Natural killer cell (primary cell): ENCODE measurements around the gene ZNF487. TPM values are rescaled to one million over a fixed set of nuclear protein-coding genes. Genes with fewer than 3 reads are reported as not detected.

Experiments used
- ATAC-seq, 3 donors: fragments of 150-1000 bp in 2 of 3; fragments of 200-7000 bp in 1 of 3; cut with Tn5 transposase; 1 replicate in 1 of 3; 2 replicates in 2 of 3; pipeline ENCODE4 v1.10.0; 2021; ENCODE audit warnings: mild to moderate bottlenecking in 2 of 3, moderate library complexity in 2 of 3
- DNase-seq, 2 donors: peaks; one replicate each; pipeline versions ENCODE4 v3.0.0 to v3.0.0-alpha.2; 2013 to 2021; ENCODE audit warnings: mixed read lengths in 1 of 2
- H3K27ac ChIP-seq: one replicate; pipeline ENCODE4 v1.5.1; 2013; ENCODE audit warnings: mild to moderate bottlenecking, low read length
- H3K27me3 ChIP-seq: one replicate; pipeline ENCODE4 v1.6.1; 2013; ENCODE audit warnings: low read length; ENCODE audit not compliant: control insufficient read depth, insufficient read depth
- H3K36me3 ChIP-seq: one replicate; pipeline ENCODE4 v1.6.1; 2013; ENCODE audit warnings: low read length; ENCODE audit not compliant: control insufficient read depth, insufficient read depth
- H3K4me1 ChIP-seq: one replicate; pipeline ENCODE4 v1.6.1; 2013; ENCODE audit warnings: low read length; ENCODE audit not compliant: control insufficient read depth, insufficient read depth
- H3K4me3 ChIP-seq: one replicate; pipeline ENCODE4 v1.5.1; 2013; ENCODE audit warnings: low read length
- H3K9me3 ChIP-seq: one replicate; pipeline ENCODE4 v1.6.1; 2013; ENCODE audit warnings: low read length; ENCODE audit not compliant: control insufficient read depth, insufficient read depth
- H3K27ac Mint-ChIP-seq, 2 donors: one replicate each; pipeline ENCODE4 v1.8.0; 2022; ENCODE audit warnings: mild to moderate bottlenecking in 2 of 2, mixed read lengths in 2 of 2, moderate library complexity in 1 of 2
- H3K27me3 Mint-ChIP-seq, 2 donors: one replicate each; pipeline ENCODE4 v1.8.0; 2022; ENCODE audit warnings: low read depth in 2 of 2, mixed read lengths in 2 of 2
- H3K36me3 Mint-ChIP-seq: one replicate; pipeline ENCODE4 v1.8.0; 2022; ENCODE audit warnings: mixed read lengths
- H3K4me1 Mint-ChIP-seq, 2 donors: one replicate each; pipeline ENCODE4 v1.8.0; 2022; ENCODE audit warnings: mixed read lengths in 2 of 2
- H3K4me3 Mint-ChIP-seq: one replicate; pipeline ENCODE4 v1.8.0; 2022; ENCODE audit warnings: mild to moderate bottlenecking, moderate library complexity, mixed read lengths
- H3K9me3 Mint-ChIP-seq, 2 donors: one replicate each; pipeline ENCODE4 v1.8.0; 2022; ENCODE audit warnings: mixed read lengths in 2 of 2
- WGBS: methylation state at CpG from one replicate; pipeline ENCODE4 v1.1.7; 2013; ENCODE audit warnings: missing lambda C conversion rate; ENCODE audit not compliant: insufficient coverage; 5-methylcytosine and 5-hydroxymethylcytosine counted together
- intact Hi-C: fragments of 100-400 bp; cut with micrococcal nuclease; formaldehyde crosslinking; loops from one replicate; pipeline ENCODE4 v1.14.2; 2022
- total RNA-seq, 4 donors: library from RNA; stranded (reverse); fragments of 120-200 nt in 1 of 4; gene quantifications; one replicate each; pipeline versions ENCODE4 v1.2.3 to v1.2.4, GENCODE V29; 2013 to 2022
- TF ChIP-seq, protein P1 (sequence below): fragments of 200-600 bp; IDR thresholded peaks from one replicate; pipeline ENCODE4 v1.8.0; 2022; ENCODE audit warnings: antibody characterized with exemption

ZNF487 gene
- total RNA-seq, 3 donors from 2014 or later (not counting 1 experiment from before 2014, with no cell fraction given), result 19.1 to 30.8 (median 22.8) TPM

DNA sequence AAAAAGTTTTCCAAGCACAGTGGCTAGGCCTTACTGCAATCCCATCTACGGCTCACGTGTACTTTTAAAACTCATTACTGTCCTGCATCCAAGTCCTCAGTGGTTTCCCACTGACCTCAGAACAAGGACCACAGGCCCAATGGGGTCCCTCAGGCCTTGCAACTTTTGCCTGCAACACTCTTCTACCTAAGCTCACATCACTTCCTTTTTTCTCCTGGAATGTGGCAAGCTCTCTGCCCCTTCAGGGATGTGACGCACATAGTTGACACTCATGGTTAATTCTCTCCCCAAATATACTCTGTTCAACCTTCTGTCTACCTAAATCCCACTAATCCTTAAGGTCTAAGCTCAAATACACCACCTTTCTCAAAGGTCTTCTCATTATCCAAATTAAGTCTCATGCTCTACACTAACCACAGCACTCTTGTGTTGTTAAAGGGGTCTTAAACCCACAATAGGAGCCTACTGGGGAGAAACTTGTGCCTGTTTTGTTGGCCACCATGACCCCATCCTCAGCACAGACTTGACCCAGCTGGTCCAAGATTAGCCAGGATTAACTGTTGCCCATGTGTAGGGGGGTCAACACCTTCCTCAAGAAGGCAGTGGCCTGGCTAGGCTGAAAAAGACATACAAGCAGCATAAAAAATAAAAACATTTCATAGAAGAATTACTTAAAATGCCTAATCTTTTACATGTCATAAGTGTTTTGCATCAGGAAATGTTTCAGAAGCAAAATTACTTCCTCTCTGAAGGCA, 43.1 kb upstream of the ZNF487 start:
- Histone ChIP-seq H3K4me1 (peaks cover 42% of the 10 kb centered on the region), H3K9me3 (no peaks in the 10 kb centered on the region), H3K27me3 (no peaks in the 10 kb centered on the region), H3K27ac (peak overlapping the region; percentile 37), H3K4me3 (no peak overlapping the region), H3K36me3 (peaks cover 56% of the 10 kb centered on the region)
- Mint-ChIP-seq H3K4me1 (peaks cover 68 to 71% of the 10 kb centered on the region in 2 donors), H3K9me3 (no peaks in the 10 kb centered on the region), H3K4me3 (no peak overlapping the region), H3K27me3 (no peaks in the 10 kb centered on the region), H3K27ac (peak overlapping the region; percentile 98 to 99), H3K36me3 (peaks cover 17% of the 10 kb centered on the region)
- DNase-seq (no peak), ATAC-seq (no peak)
- TF ChIP-seq, protein P1, sequence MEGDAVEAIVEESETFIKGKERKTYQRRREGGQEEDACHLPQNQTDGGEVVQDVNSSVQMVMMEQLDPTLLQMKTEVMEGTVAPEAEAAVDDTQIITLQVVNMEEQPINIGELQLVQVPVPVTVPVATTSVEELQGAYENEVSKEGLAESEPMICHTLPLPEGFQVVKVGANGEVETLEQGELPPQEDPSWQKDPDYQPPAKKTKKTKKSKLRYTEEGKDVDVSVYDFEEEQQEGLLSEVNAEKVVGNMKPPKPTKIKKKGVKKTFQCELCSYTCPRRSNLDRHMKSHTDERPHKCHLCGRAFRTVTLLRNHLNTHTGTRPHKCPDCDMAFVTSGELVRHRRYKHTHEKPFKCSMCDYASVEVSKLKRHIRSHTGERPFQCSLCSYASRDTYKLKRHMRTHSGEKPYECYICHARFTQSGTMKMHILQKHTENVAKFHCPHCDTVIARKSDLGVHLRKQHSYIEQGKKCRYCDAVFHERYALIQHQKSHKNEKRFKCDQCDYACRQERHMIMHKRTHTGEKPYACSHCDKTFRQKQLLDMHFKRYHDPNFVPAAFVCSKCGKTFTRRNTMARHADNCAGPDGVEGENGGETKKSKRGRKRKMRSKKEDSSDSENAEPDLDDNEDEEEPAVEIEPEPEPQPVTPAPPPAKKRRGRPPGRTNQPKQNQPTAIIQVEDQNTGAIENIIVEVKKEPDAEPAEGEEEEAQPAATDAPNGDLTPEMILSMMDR, result no peak
- intact Hi-C loops, result no loop called here
- 88% methylated on average over 3 of the region's 3 CpGs for WGBS

DNA sequence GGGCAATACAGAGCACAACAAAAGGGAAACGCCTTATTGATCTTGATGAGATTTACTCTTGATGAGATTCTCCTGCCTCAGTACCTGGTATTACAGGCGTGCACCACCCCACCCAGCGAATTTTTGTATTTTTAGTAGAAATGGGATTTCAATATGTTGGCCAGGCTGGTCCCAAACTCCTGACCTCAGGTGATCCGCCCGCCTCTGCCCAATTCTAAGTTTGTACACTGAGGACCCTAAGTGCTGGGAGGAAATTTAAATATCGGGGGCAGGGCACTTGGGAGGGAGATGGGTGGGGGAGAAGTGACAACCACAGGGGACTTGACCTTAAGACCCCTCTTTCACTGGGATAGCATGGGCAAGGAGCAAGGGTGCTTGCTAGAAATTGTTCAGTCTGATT, 42.0 kb upstream of the ZNF487 start:
- Histone ChIP-seq H3K4me1 (peaks cover 49% of the 10 kb centered on the region), H3K27ac (peak overlapping the region; percentile 83), H3K4me3 (no peak overlapping the region), H3K9me3 (no peaks in the 10 kb centered on the region), H3K36me3 (peaks cover 50% of the 10 kb centered on the region), H3K27me3 (no peaks in the 10 kb centered on the region)
- Mint-ChIP-seq H3K27me3 (no peaks in the 10 kb centered on the region), H3K9me3 (no peaks in the 10 kb centered on the region), H3K4me1 (peaks cover 70 to 73% of the 10 kb centered on the region in 2 donors), H3K4me3 (peak overlapping the region; percentile 43), H3K27ac (peak overlapping the region; percentile 98 to 99), H3K36me3 (peaks cover 17% of the 10 kb centered on the region)
- intact Hi-C loops, result no loop called here
- ATAC-seq, result no peak
- no peak for DNase-seq
- TF ChIP-seq, protein P1, result no peak
- 76% methylated on average over 6 of the region's 6 CpGs for WGBS

DNA sequence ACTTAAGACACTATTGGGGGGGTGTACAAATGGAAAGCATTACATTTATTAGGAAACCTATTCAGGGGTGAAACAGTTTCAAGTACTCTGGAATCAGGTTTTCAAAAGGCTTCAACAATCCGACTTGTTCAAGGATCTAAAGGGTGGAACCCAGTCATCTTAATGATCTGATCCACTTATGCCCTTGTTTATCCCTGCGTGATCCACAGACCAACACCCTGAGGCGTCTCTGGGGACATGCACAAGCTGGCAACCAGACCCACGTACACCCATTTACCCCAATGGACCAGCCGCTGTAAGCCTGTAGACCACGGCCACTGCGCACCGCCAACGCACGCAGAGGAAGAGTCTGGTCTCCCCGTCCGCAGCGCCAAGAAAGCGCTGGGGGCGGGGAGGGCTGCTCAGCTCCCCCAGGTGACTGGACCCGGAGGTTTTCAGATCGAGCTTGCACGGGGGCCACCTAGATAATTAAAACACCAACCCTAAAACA, 41.3 kb upstream of the ZNF487 start:
- no peaks in the 10 kb centered on the region for H3K27me3 Mint-ChIP-seq
- no peaks in the 10 kb centered on the region for H3K9me3 Mint-ChIP-seq
- peaks cover 69 to 73% of the 10 kb centered on the region in 2 donors for H3K4me1 Mint-ChIP-seq
- TF ChIP-seq, protein P1, result no peak
- H3K36me3 Mint-ChIP-seq, result peaks cover 17% of the 10 kb centered on the region
- peaks cover 50% of the 10 kb centered on the region for H3K4me1 ChIP-seq
- intact Hi-C loops, result loop anchor here (2.0 kb wide), 1 partner anchor 915 kb away; no protein-coding TSS in a partner anchor
- no peak overlapping the region for H3K4me3 ChIP-seq
- H3K36me3 ChIP-seq, result peaks cover 45% of the 10 kb centered on the region
- peak overlapping the region; percentile 93 for H3K4me3 Mint-ChIP-seq
- no peaks in the 10 kb centered on the region for H3K27me3 ChIP-seq
- ATAC-seq (no peak), DNase-seq (peak; percentile 27 to 59)
- H3K27ac Mint-ChIP-seq, result peak overlapping the region; percentile 98 to 99
- 41% methylated on average over 18 of the region's 18 CpGs for WGBS
- H3K27ac ChIP-seq, result peak overlapping the region; percentile 83
- no peaks in the 10 kb centered on the region for H3K9me3 ChIP-seq
